K562 (cell line): Measurements from ENCODE around the gene SIDT2. TPM values are rescaled to one million over a fixed set of nuclear protein-coding genes. Genes with fewer than 3 reads are reported as not detected.

Source experiments
- ATAC-seq: fragments of 200-7000 bp; cut with Tn5 transposase; 3 replicates; pipeline ENCODE4 v1.9.1; 2020; ENCODE audit warnings: moderate library complexity
- BruUV-seq: library from RNA; stranded (reverse); fragments of 400-500 nt; replicated peaks from 2 replicates; lab custom pipeline; 2021; lab: Mats Ljungman, UMichigan
- CTCF ChIA-PET: fragments of 300-600 bp; formaldehyde crosslinking; extraction: SDS; loops from one replicate; lab custom pipeline; 2021; ENCODE audit warnings: low intra/inter-chr PET ratio; lab: Yijun Ruan, JAX
- POLR2A ChIA-PET: fragments of 300-600, 350-650 bp; sonication (Branson Sonifier 250); formaldehyde crosslinking; extraction: SDS; loops from one replicate; lab custom pipeline; 2021; ENCODE audit warnings: antibody characterized with exemption, inconsistent platforms; lab: Yijun Ruan, JAX
- DNase-seq, 4 experiments: peaks; one replicate each; pipeline versions ENCODE4 v3.0.0 to v3.0.0-alpha.2; 2011 to 2018; ENCODE audit warnings: low spot score in 3 of 4, mixed read lengths in 3 of 4; ENCODE audit errors: extremely low read depth in 1 of 4
- FAIRE-seq: peaks from 2 replicates; lab custom pipeline; 2011; peaks lifted over from hg19 to GRCh38; lab: Jason Lieb, UNC
- H2AFZ ChIP-seq: 2 replicates; pipeline ENCODE4 v1.6.0; 2011; ENCODE audit warnings: low read depth, low read length, control low read depth, inconsistent platforms
- H3K27ac ChIP-seq: fragments of 200-600 bp; 3 replicates; pipeline ENCODE4 v1.8.0; 2011; ENCODE audit warnings: low read depth, mild to moderate bottlenecking, control low read depth, inconsistent platforms, low read length, moderate library complexity, mixed read lengths; ENCODE audit errors: extremely low read depth
- H3K27me3 ChIP-seq, 2 experiments: fragments of 300-600 bp in 1 of 2; 2 replicates in 1 of 2; 3 replicates in 1 of 2; pipeline versions ENCODE4 v1.6.0 to v1.8.0; 2011; ENCODE audit warnings: inconsistent platforms in 2 of 2, low read length in 2 of 2, mild to moderate bottlenecking in 1 of 2, mixed read lengths in 1 of 2, moderate library complexity in 1 of 2; ENCODE audit not compliant: control insufficient read depth in 2 of 2, insufficient read depth in 2 of 2
- H3K36me3 ChIP-seq: fragments of 300-600 bp; 3 replicates; pipeline ENCODE4 v1.8.0; 2011; ENCODE audit warnings: mild to moderate bottlenecking, low read length, inconsistent platforms; ENCODE audit not compliant: control insufficient read depth, insufficient read depth
- H3K4me1 ChIP-seq, 2 experiments: fragments of 200-600 bp in 1 of 2; replicated peaks in 1 of 2; 2 replicates in 1 of 2; 3 replicates in 1 of 2; pipeline versions ENCODE4 v1.5.1 to v1.8.0; 2011; ENCODE audit warnings: inconsistent platforms in 2 of 2, low read length in 2 of 2, mild to moderate bottlenecking in 1 of 2, mixed read lengths in 1 of 2, moderate library complexity in 1 of 2; ENCODE audit not compliant: control insufficient read depth in 2 of 2, insufficient read depth in 2 of 2
- H3K4me2 ChIP-seq: 2 replicates; pipeline ENCODE4 v1.6.1; 2011; ENCODE audit warnings: low read length, control low read depth, inconsistent platforms, mixed read lengths; ENCODE audit not compliant: insufficient read depth
- H3K4me3 ChIP-seq: fragments of 200-600 bp; sonication (generic), shearing (Covaris generic); 2 replicates; pipeline ENCODE4 v1.5.1; 2016; ENCODE audit warnings: control low read depth, inconsistent platforms
- H3K79me2 ChIP-seq: fragments of 200-600 bp; 3 replicates; pipeline ENCODE4 v1.8.0; 2011; ENCODE audit warnings: low read length, inconsistent platforms; ENCODE audit not compliant: control insufficient read depth, insufficient read depth
- H3K9ac ChIP-seq, 2 experiments: 2 replicates each; pipeline versions ENCODE4 v1.6.0 to v1.6.1; 2011; ENCODE audit warnings: low read depth in 2 of 2, low read length in 2 of 2, control low read depth in 1 of 2, inconsistent platforms in 1 of 2, mild to moderate bottlenecking in 1 of 2, mixed read lengths in 1 of 2; ENCODE audit not compliant: insufficient read depth in 1 of 2
- H3K9me1 ChIP-seq: one replicate; pipeline ENCODE4 v1.6.0; 2011; ENCODE audit warnings: inconsistent platforms, mild to moderate bottlenecking, low read length, moderate library complexity; ENCODE audit not compliant: control insufficient read depth, insufficient read depth
- H3K9me3 ChIP-seq: replicated peaks from 2 replicates; pipeline ENCODE4 v1.5.1; 2011; ENCODE audit warnings: low read depth, low read length, inconsistent platforms; ENCODE audit not compliant: control insufficient read depth, insufficient read depth
- H4K20me1 ChIP-seq: replicated peaks from 2 replicates; pipeline ENCODE4 v1.6.1; 2011; ENCODE audit warnings: low read length, inconsistent platforms, mixed read lengths; ENCODE audit not compliant: control insufficient read depth, insufficient read depth
- BRCA1 ChIP-seq, 2 experiments: fragments of 450-650 bp in 1 of 2; sonication (generic) in 1 of 2; formaldehyde crosslinking in 1 of 2; IDR thresholded peaks; 2 replicates each; pipeline versions ENCODE4 v1.5.0 to v1.6.1; 2017 to 2020; ENCODE audit warnings: mild to moderate bottlenecking in 1 of 2, missing genetic modification reagents in 1 of 2
- HNRNPK ChIP-seq: fragments of 200-400 bp; formaldehyde crosslinking; IDR thresholded peaks from one replicate; pipeline ENCODE4 v1.6.1; 2018; ENCODE audit warnings: mild to moderate bottlenecking, low read depth, low read length; ENCODE audit not compliant: poor library complexity, severe bottlenecking
- HSF4 ChIP-seq: fragments of 250-450 bp; sonication (Bioruptor Pico); IDR thresholded peaks from 2 replicates; pipeline ENCODE4 v2.1.2; 2022; ENCODE audit warnings: mild to moderate bottlenecking, moderate library complexity, borderline replicate concordance
- NR2C2 ChIP-seq, 2 experiments: fragments of 200-800 bp in 1 of 2; sonication (Bioruptor generic) in 1 of 2; sonication (generic) in 1 of 2; formaldehyde crosslinking in 1 of 2; IDR thresholded peaks; 2 replicates each; pipeline versions ENCODE4 v1.6.1 to v1.8.0; 2016 to 2022; ENCODE audit warnings: mild to moderate bottlenecking in 1 of 2, missing compliant biosample characterization in 1 of 2, missing genetic modification characterization in 1 of 2, missing genetic modification reagents in 1 of 2
- SOX6 ChIP-seq: fragments of 450-650 bp; IDR thresholded peaks from 2 replicates; pipeline ENCODE4 v1.6.1; 2014; ENCODE audit warnings: mild to moderate bottlenecking
- SP2 ChIP-seq: IDR thresholded peaks from 2 replicates; pipeline ENCODE4 v1.6.1; 2011; ENCODE audit warnings: mild to moderate bottlenecking, low read depth, low read length, moderate library complexity; ENCODE audit not compliant: poor library complexity, severe bottlenecking; ENCODE audit errors: extremely low read depth
- YBX1 ChIP-seq: fragments of 450-650 bp; IDR thresholded peaks from 2 replicates; pipeline ENCODE4 v1.7.1; 2016; ENCODE audit warnings: mild to moderate bottlenecking
- ZNF408 ChIP-seq: fragments of 250-450 bp; sonication (Bioruptor Pico); IDR thresholded peaks from 2 replicates; pipeline ENCODE4 v1.4.0; 2020; ENCODE audit warnings: low read depth, mild to moderate bottlenecking, moderate library complexity
- WGBS: fragments of 100-300 bp; shearing (Covaris generic); methylation state at CpG from one replicate; pipeline ENCODE4 v1.1.6; 2016; ENCODE audit warnings: low coverage, mixed read lengths; ENCODE audit not compliant: insufficient coverage; ENCODE audit errors: missing lambda C conversion rate; 5-methylcytosine and 5-hydroxymethylcytosine counted together
- in situ Hi-C: fragments of 300-500 bp; cut with MboI; formaldehyde crosslinking; loops from 4 replicates; pipeline ENCODE4 v1.15.0; 2018; ENCODE audit warnings: inconsistent platforms, mixed read lengths
- intact Hi-C: fragments of 100-400 bp; cut with micrococcal nuclease; formaldehyde crosslinking; loops from 2 replicates; pipeline ENCODE4 v1.14.2; 2022
- polyA plus RNA-seq, 8 experiments: library from polyadenylated mRNA; depleted of rRNA in 4 of 8; stranded (reverse) in 5 of 8; unstranded in 3 of 8; fragments of >200 nt; fragmentation: Nextera tagmentation in 2 of 8; fragmentation: Illumina TruSeq in 1 of 8; extraction: Ambion mirVana in 2 of 8; extraction: Trizol in 1 of 8; gene quantifications; 2 replicates each; pipeline versions ENCODE4 v1.2.1 to v1.2.3, GENCODE V29; 2011 to 2014; ENCODE audit warnings: inconsistent platforms in 1 of 8, missing spikeins in 1 of 8
- total RNA-seq, 7 experiments: library from RNA; depleted of rRNA in 6 of 7; stranded (reverse); fragments of >200 nt in 6 of 7; fragmentation: Illumina TruSeq in 2 of 7; extraction: Trizol in 2 of 7; gene quantifications; 2 replicates each; pipeline versions ENCODE4 v1.2.1 to v1.2.3, GENCODE V29; 2011 to 2021; ENCODE audit warnings: low replicate concordance in 1 of 7
- TF ChIP-seq, protein P1 (sequence below): fragments of 250-450 bp; sonication (Bioruptor Pico); IDR thresholded peaks from 2 replicates; pipeline ENCODE4 v1.4.0; 2020; ENCODE audit warnings: mild to moderate bottlenecking, moderate library complexity
- TF ChIP-seq, protein P2 (sequence below): fragments of 450-650 bp; IDR thresholded peaks from 2 replicates; pipeline ENCODE4 v1.6.1; 2016; ENCODE audit warnings: borderline replicate concordance
- TF ChIP-seq, protein P3 (sequence below): fragments of 450-650 bp; IDR thresholded peaks from 2 replicates; pipeline ENCODE4 v1.6.1; 2016; ENCODE audit warnings: low read depth, mild to moderate bottlenecking, moderate library complexity

Gene SIDT2
- total and polyA plus RNA-seq, 9 of the 15 experiments (the other 6 are each of a cell fraction or from before 2014, with no cell fraction given): 2.4 to 20.2 (median 6.5) TPM

DNA sequence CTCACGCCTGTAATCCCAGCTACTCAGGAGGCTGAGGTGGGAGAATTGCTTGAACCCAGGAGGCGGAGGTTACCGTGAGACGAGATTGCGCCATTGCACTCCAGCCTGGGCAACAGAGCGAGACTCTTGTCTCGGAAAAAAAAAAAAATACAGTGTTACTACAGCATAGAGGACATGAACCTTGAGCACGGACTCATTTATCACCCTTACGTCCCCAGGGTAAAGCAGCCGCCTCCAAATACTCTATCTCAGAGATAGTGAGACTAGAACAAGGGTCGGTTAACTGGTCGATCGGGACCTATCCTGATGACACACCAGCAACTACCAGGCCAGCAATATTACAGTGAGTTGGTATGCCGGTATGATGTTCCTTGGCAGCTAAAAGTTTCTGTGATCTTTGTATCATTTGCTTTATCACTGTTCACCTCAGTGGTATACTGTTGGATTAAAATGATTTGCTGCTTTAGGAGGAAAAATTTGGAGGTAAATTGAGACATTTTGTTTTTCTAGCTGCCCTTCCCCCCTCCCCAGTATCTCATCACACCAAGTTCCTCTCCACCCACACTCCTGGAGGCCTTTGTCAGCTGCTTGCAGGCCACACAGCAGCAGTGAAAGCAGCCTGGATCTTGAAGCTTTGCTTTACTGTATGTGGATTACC lies 7.0 kb upstream of the SIDT2 start (continued):
- TF ChIP-seq BRCA1 (IDR thresholded peaks at IDR 0.05) (no peak), BRCA1 (CRISPR knock-in tag; IDR thresholded peaks at IDR 0.05) (no peak), SOX6 (0 out of 2 replicates have a peak, but pooled peaks have one; percentile 21), SP2 (no peak), YBX1 (no peak)

DNA sequence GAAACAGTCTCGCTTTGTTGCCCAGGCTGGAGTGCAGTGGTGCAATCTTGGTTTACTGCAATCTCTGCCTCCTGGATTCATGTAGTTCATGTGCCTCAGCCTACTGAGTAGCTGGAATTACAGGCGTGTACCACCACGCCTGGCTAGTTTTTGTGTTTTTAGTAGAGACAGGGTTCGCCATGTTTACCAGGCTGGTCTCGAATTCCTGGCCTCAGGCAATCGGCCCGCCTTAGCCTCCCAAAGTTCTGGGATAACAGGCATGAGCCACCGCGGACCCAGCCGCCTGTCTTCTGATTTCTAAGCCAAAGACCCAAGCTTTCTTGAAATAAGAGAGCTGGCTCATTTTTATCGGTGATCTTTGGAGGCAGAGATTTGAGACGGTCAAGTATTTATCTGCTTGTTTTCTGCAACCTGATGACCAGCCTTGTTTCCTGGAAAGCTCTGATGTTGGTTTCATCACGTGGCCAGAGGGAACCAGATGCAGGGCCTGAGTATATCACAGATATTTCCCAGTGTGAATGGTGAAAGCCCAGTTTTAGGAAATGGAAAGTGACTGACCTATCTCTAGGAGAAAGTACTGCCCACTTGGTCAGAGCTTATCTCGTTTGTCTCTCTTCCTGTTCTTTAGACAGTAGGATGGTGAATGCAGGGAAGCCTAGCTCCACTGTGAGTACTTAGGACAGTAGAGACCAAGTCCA lies 5.7 kb upstream of the SIDT2 start:
- Histone ChIP-seq H3K27ac (peak overlapping the region; percentile 52; the same call in 2 of the 3 replicates), H3K4me1 (peaks cover 28 to 34% of the 10 kb centered on the region in 2 experiments), H3K9me3 (no peaks in the 10 kb centered on the region), H3K9me1 (no peaks in the 10 kb centered on the region), H4K20me1 (peaks cover 14% of the 10 kb centered on the region; the same call in 1 of the 2 replicates), H3K36me3 (peaks cover 38% of the 10 kb centered on the region), H3K9ac (peak overlapping the region in 1 of 2 experiments; percentile 22; a peak in 1 of 4 replicates), H3K4me3 (no peak overlapping the region), H2AFZ (no peak overlapping the region), H3K79me2 (no peaks in the 10 kb centered on the region), H3K27me3 (no peaks in the 10 kb centered on the region), H3K4me2 (peak overlapping the region; percentile 50; the same call in 1 of the 2 replicates)
- FAIRE-seq: peak; percentile 92
- CTCF ChIA-PET: no interaction called here
- POLR2A ChIA-PET: interaction anchor here (0.7 to 3.8 kb wide), 10 partner anchors 8 to 337 kb away, joined by 3 to 27 read pairs (median 6); partner anchors contain the start of gene PAFAH1B2
- DNase-seq: peak in 2 of 4 experiments; percentile 67 to 82
- intact Hi-C loops (no loop called here), in situ Hi-C loops (no loop called here)
- BruUV-seq: no TSS peak
- WGBS: 32% methylated on average over 14 of the region's 14 CpGs
- ATAC-seq: peak; percentile 69
- TF ChIP-seq, protein P1, sequence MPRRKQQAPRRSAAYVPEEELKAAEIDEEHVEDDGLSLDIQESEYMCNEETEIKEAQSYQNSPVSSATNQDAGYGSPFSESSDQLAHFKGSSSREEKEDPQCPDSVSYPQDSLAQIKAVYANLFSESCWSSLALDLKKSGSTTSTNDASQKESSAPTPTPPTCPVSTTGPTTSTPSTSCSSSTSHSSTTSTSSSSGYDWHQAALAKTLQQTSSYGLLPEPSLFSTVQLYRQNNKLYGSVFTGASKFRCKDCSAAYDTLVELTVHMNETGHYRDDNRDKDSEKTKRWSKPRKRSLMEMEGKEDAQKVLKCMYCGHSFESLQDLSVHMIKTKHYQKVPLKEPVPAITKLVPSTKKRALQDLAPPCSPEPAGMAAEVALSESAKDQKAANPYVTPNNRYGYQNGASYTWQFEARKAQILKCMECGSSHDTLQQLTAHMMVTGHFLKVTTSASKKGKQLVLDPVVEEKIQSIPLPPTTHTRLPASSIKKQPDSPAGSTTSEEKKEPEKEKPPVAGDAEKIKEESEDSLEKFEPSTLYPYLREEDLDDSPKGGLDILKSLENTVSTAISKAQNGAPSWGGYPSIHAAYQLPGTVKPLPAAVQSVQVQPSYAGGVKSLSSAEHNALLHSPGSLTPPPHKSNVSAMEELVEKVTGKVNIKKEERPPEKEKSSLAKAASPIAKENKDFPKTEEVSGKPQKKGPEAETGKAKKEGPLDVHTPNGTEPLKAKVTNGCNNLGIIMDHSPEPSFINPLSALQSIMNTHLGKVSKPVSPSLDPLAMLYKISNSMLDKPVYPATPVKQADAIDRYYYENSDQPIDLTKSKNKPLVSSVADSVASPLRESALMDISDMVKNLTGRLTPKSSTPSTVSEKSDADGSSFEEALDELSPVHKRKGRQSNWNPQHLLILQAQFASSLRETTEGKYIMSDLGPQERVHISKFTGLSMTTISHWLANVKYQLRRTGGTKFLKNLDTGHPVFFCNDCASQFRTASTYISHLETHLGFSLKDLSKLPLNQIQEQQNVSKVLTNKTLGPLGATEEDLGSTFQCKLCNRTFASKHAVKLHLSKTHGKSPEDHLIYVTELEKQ (CRISPR knock-in tag): no peak
- TF ChIP-seq NR2C2 (CRISPR knock-in tag; IDR thresholded peaks at IDR 0.05) (no peak), NR2C2 (tag; IDR thresholded peaks at IDR 0.05) (0 out of 2 replicates have a peak, but pooled peaks have one; percentile 14), HNRNPK (no peak), HSF4 (CRISPR knock-in tag) (no peak), ZNF408 (CRISPR knock-in tag) (no peak)
- TF ChIP-seq, protein P2, sequence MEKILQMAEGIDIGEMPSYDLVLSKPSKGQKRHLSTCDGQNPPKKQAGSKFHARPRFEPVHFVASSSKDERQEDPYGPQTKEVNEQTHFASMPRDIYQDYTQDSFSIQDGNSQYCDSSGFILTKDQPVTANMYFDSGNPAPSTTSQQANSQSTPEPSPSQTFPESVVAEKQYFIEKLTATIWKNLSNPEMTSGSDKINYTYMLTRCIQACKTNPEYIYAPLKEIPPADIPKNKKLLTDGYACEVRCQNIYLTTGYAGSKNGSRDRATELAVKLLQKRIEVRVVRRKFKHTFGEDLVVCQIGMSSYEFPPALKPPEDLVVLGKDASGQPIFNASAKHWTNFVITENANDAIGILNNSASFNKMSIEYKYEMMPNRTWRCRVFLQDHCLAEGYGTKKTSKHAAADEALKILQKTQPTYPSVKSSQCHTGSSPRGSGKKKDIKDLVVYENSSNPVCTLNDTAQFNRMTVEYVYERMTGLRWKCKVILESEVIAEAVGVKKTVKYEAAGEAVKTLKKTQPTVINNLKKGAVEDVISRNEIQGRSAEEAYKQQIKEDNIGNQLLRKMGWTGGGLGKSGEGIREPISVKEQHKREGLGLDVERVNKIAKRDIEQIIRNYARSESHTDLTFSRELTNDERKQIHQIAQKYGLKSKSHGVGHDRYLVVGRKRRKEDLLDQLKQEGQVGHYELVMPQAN: no peak
- TF ChIP-seq, protein P3, sequence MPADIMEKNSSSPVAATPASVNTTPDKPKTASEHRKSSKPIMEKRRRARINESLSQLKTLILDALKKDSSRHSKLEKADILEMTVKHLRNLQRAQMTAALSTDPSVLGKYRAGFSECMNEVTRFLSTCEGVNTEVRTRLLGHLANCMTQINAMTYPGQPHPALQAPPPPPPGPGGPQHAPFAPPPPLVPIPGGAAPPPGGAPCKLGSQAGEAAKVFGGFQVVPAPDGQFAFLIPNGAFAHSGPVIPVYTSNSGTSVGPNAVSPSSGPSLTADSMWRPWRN: peak; percentile 61; the same call in 1 of the 2 replicates
